ENCODE data around the gene KIAA0586. TPM values are rescaled to one million over a fixed set of nuclear protein-coding genes. Genes with fewer than 3 reads are reported as not detected.
"Not testable (repeated sequence)": the region's sequence is repeated elsewhere in the genome, so short reads cannot be mapped to it uniquely, and the experiment has no call there.

KIAA0586 gene
- total and polyA plus RNA-seq, 5 donors from 2014 or later, result 16.8 to 34.3 (median 28.0) TPM

GRCh38 chr14:58401587-58401986, 25.9 kb upstream of the KIAA0586 start:
- Histone ChIP-seq H3K4me3 (ENCODE audit: low read depth, low read length) (no peak overlapping the region), H3K27me3 (ENCODE audit: control insufficient read depth, insufficient read depth, low read length) (no peaks in the 10 kb centered on the region), H3K27ac (ENCODE audit: insufficient read depth, low read length, poor library complexity, severe bottlenecking) (no peak overlapping the region), H3K9me3 (ENCODE audit: control insufficient read depth in 2 of 2, low read length in 2 of 2) (no peaks in the 10 kb centered on the region), H3K4me1 (ENCODE audit: control insufficient read depth, insufficient read depth, low read length, poor library complexity, severe bottlenecking) (peaks cover under 1% of the 10 kb centered on the region), H3K36me3 (ENCODE audit: control insufficient read depth, insufficient read depth, low read length) (no peaks in the 10 kb centered on the region)
- no peaks in the 10 kb centered on the region for H3K27me3 Mint-ChIP-seq
- no peaks in the 10 kb centered on the region for H3K9me3 Mint-ChIP-seq
- no peak for ATAC-seq (ENCODE audit: low read depth in 2 of 2)
- H3K4me1 Mint-ChIP-seq, result peaks cover 4 to 8% (median 6%) of the 10 kb centered on the region in 4 donors
- DNase-seq, result peak in 1 of 3 donors; percentile 34
- no peak overlapping the region for H3K4me3 Mint-ChIP-seq
- no peak overlapping the region for H3K27ac Mint-ChIP-seq
- H3K36me3 Mint-ChIP-seq, result peaks cover 4% of the 10 kb centered on the region

- Mint-ChIP-seq H3K4me1 (peaks cover 0 to 4% (median 1%) of the 10 kb centered on the region in 4 donors), H3K36me3 (peaks cover 17% of the 10 kb centered on the region)
- ATAC-seq (ENCODE audit: low read depth in 2 of 2), result no peak
Measured at GRCh38 chr14:58408681-58409215, 18.8 kb upstream of the KIAA0586 start.

GRCh38 chr14:58414845-58415244, 12.7 kb upstream of the KIAA0586 start:
- ATAC-seq (ENCODE audit: low read depth in 2 of 2) (no peak), DNase-seq (peak in 1 of 3 donors; percentile 10)
- H3K36me3 Mint-ChIP-seq, result peaks cover 41% of the 10 kb centered on the region

More at GRCh38 chr14:58408681-58409215, 18.8 kb upstream of the KIAA0586 start:
- Histone ChIP-seq H3K27me3 (ENCODE audit: control insufficient read depth, insufficient read depth, low read length) (no peaks in the 10 kb centered on the region), H3K27ac (ENCODE audit: insufficient read depth, low read length, poor library complexity, severe bottlenecking) (no peak overlapping the region), H3K4me3 (ENCODE audit: low read depth, low read length) (no peak overlapping the region), H3K9me3 (ENCODE audit: control insufficient read depth in 2 of 2, low read length in 2 of 2) (no peaks in the 10 kb centered on the region), H3K36me3 (ENCODE audit: control insufficient read depth, insufficient read depth, low read length) (peaks cover 32% of the 10 kb centered on the region), H3K4me1 (ENCODE audit: control insufficient read depth, insufficient read depth, low read length, poor library complexity, severe bottlenecking) (no peaks in the 10 kb centered on the region)
- H3K4me3 Mint-ChIP-seq, result no peak overlapping the region
- no peaks in the 10 kb centered on the region for H3K9me3 Mint-ChIP-seq
- H3K27ac Mint-ChIP-seq, result no peak overlapping the region
- DNase-seq, result no peak
- H3K27me3 Mint-ChIP-seq, result no peaks in the 10 kb centered on the region

GRCh38 chr14:58415636-58416547, 11.6 kb upstream of the KIAA0586 start:
- H3K27ac ChIP-seq (ENCODE audit: insufficient read depth, low read length, poor library complexity, severe bottlenecking), result no peak overlapping the region
- H3K9me3 ChIP-seq (ENCODE audit: control insufficient read depth in 2 of 2, low read length in 2 of 2), result no peaks in the 10 kb centered on the region
- Mint-ChIP-seq H3K4me1 (peaks cover 6 to 30% (median 19%) of the 10 kb centered on the region in 4 donors), H3K27me3 (no peaks in the 10 kb centered on the region), H3K27ac (no peak overlapping the region), H3K36me3 (peaks cover 41% of the 10 kb centered on the region), H3K9me3 (peaks cover 0 to 1% (median 0%) of the 10 kb centered on the region in 7 donors), H3K4me3 (no peak overlapping the region)
- H3K4me3 ChIP-seq (ENCODE audit: low read depth, low read length), result no peak overlapping the region
- no peaks in the 10 kb centered on the region for H3K4me1 ChIP-seq (ENCODE audit: control insufficient read depth, insufficient read depth, low read length, poor library complexity, severe bottlenecking)
- H3K27me3 ChIP-seq (ENCODE audit: control insufficient read depth, insufficient read depth, low read length), result no peaks in the 10 kb centered on the region
- DNase-seq (no peak), ATAC-seq (ENCODE audit: low read depth in 2 of 2) (no peak)
- peaks cover 34% of the 10 kb centered on the region for H3K36me3 ChIP-seq (ENCODE audit: control insufficient read depth, insufficient read depth, low read length)

More at GRCh38 chr14:58414845-58415244, 12.7 kb upstream of the KIAA0586 start:
- Histone ChIP-seq H3K27me3 (ENCODE audit: control insufficient read depth, insufficient read depth, low read length) (no peaks in the 10 kb centered on the region), H3K27ac (ENCODE audit: insufficient read depth, low read length, poor library complexity, severe bottlenecking) (no peak overlapping the region), H3K36me3 (ENCODE audit: control insufficient read depth, insufficient read depth, low read length) (peaks cover 38% of the 10 kb centered on the region), H3K4me1 (ENCODE audit: control insufficient read depth, insufficient read depth, low read length, poor library complexity, severe bottlenecking) (no peaks in the 10 kb centered on the region), H3K9me3 (ENCODE audit: control insufficient read depth in 2 of 2, low read length in 2 of 2) (no peaks in the 10 kb centered on the region), H3K4me3 (ENCODE audit: low read depth, low read length) (no peak overlapping the region)
- Mint-ChIP-seq H3K9me3 (peaks cover 0 to 1% (median 0%) of the 10 kb centered on the region in 7 donors), H3K27me3 (no peaks in the 10 kb centered on the region), H3K27ac (no peak overlapping the region), H3K4me1 (peaks cover 4 to 27% (median 19%) of the 10 kb centered on the region in 4 donors), H3K4me3 (no peak overlapping the region)

- peak overlapping the region in 1 of 3 donors; percentile 15 for H3K27ac Mint-ChIP-seq
- DNase-seq; H3K9me3 ChIP-seq (ENCODE audit: control insufficient read depth in 2 of 2, low read length in 2 of 2); H3K27me3 ChIP-seq (ENCODE audit: control insufficient read depth, insufficient read depth, low read length); H3K27ac ChIP-seq (ENCODE audit: insufficient read depth, low read length, poor library complexity, severe bottlenecking); H3K27me3 Mint-ChIP-seq; H3K4me1 ChIP-seq (ENCODE audit: control insufficient read depth, insufficient read depth, low read length, poor library complexity, severe bottlenecking); ATAC-seq (ENCODE audit: low read depth in 2 of 2); H3K4me3 ChIP-seq (ENCODE audit: low read depth, low read length); H3K9me3 Mint-ChIP-seq; H3K4me3 Mint-ChIP-seq: not testable (repeated sequence)
- H3K4me1 Mint-ChIP-seq, result peaks cover 11 to 33% (median 21%) of the 10 kb centered on the region in 4 donors
- H3K36me3 ChIP-seq (ENCODE audit: control insufficient read depth, insufficient read depth, low read length), result peaks cover 36% of the 10 kb centered on the region
- peaks cover 42% of the 10 kb centered on the region for H3K36me3 Mint-ChIP-seq
Measured at GRCh38 chr14:58416934-58417333, 10.6 kb upstream of the KIAA0586 start.

GRCh38 chr14:58426670-58427280, 744 bp upstream of the KIAA0586 start:
- Mint-ChIP-seq H3K27me3 (peaks cover 7% of the 10 kb centered on the region), H3K4me3 (peak overlapping the region; percentile 84 to 93 (median 92)), H3K36me3 (peaks cover 15% of the 10 kb centered on the region), H3K27ac (peak overlapping the region; percentile 93 to 99 (median 95)), H3K4me1 (peaks cover 23 to 58% (median 32%) of the 10 kb centered on the region in 4 donors), H3K9me3 (no peaks in the 10 kb centered on the region)
- no peaks in the 10 kb centered on the region for H3K9me3 ChIP-seq (ENCODE audit: control insufficient read depth in 2 of 2, low read length in 2 of 2)
- ATAC-seq (ENCODE audit: low read depth in 2 of 2) (peak in 1 of 2 donors; percentile 14), DNase-seq (peak in 1 of 3 donors; percentile 26)
- H3K4me1 ChIP-seq (ENCODE audit: control insufficient read depth, insufficient read depth, low read length, poor library complexity, severe bottlenecking), result peaks cover 25% of the 10 kb centered on the region
- no peaks in the 10 kb centered on the region for H3K27me3 ChIP-seq (ENCODE audit: control insufficient read depth, insufficient read depth, low read length)
- peak overlapping the region; percentile 100 for H3K4me3 ChIP-seq (ENCODE audit: low read depth, low read length)
- H3K36me3 ChIP-seq (ENCODE audit: control insufficient read depth, insufficient read depth, low read length), result peaks cover 16% of the 10 kb centered on the region
- peak overlapping the region; percentile 93 for H3K27ac ChIP-seq (ENCODE audit: insufficient read depth, low read length, poor library complexity, severe bottlenecking)

GRCh38 chr14:58428118-58428683, 682 bp downstream of the KIAA0586 start:
- Histone ChIP-seq H3K36me3 (ENCODE audit: control insufficient read depth, insufficient read depth, low read length) (peaks cover 22% of the 10 kb centered on the region), H3K27me3 (ENCODE audit: control insufficient read depth, insufficient read depth, low read length) (no peaks in the 10 kb centered on the region)
- H3K36me3 Mint-ChIP-seq, result peaks cover 19% of the 10 kb centered on the region

More at GRCh38 chr14:58428118-58428683, 682 bp downstream of the KIAA0586 start:
- no peaks in the 10 kb centered on the region for H3K9me3 Mint-ChIP-seq
- H3K9me3 ChIP-seq (ENCODE audit: control insufficient read depth in 2 of 2, low read length in 2 of 2), result no peaks in the 10 kb centered on the region
- H3K27ac Mint-ChIP-seq, result peak overlapping the region; percentile 93 to 99 (median 95)
- no peak for ATAC-seq (ENCODE audit: low read depth in 2 of 2)
- H3K4me1 ChIP-seq (ENCODE audit: control insufficient read depth, insufficient read depth, low read length, poor library complexity, severe bottlenecking), result peaks cover 25% of the 10 kb centered on the region
- H3K4me1 Mint-ChIP-seq, result peaks cover 23 to 59% (median 33%) of the 10 kb centered on the region in 4 donors
- peaks cover 7% of the 10 kb centered on the region for H3K27me3 Mint-ChIP-seq
- peak in 1 of 3 donors; percentile 65 for DNase-seq
- peak overlapping the region; percentile 100 for H3K4me3 ChIP-seq (ENCODE audit: low read depth, low read length)
- H3K27ac ChIP-seq (ENCODE audit: insufficient read depth, low read length, poor library complexity, severe bottlenecking), result peak overlapping the region; percentile 93
- peak overlapping the region; percentile 84 to 93 (median 92) for H3K4me3 Mint-ChIP-seq
